ENCODE measurements around the gene GABBR2. TPM values are rescaled to one million over a fixed set of nuclear protein-coding genes. Genes with fewer than 3 reads are reported as not detected.

Gene GABBR2
- total and polyA plus RNA-seq, 7 experiments from 2014 or later: not detected

DNA sequence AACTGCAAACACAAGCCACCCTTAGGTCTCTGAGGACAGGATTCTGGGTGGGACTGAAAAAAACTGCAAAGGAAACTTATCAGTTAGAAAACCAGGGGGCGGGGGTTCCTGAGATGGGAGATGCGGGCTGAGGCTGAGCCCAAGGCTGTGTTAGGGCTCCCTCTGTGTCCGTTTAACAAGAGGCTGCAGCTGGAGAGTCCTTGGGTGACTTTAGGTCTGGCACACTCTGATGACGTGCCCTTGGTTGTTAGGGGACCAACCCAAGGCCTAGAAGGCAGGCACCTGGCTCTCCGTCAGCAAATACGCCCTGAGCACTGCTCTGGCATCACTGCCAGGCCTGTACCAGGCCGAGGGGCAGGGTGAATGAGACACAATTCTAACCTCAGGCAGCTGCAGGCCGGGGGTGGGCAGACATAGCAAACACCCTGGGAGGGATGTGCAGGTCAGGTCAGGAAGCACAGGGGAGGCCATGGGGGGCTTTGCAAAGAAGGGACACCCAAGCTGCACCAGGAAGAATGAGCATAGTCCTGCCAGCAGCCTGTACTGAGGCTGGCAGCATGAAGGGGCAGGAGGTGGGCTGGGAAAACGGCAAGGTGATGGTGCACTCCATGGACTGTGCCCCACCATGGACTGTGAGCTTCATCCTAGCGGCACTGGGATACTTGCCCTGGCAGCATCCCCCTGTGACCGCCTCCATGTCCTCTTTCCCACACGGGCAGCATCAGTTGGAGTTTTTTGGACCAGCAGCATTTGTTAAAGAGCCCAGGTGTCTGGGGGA, 137.9 kb downstream of the GABBR2 start:
- ATAC-seq (no peak), DNase-seq (no peak)
- CTCF ChIA-PET: no interaction called here
- no peaks in the 10 kb centered on the region for H3K36me3 Mint-ChIP-seq
- H3K36me3 ChIP-seq (ENCODE audit: control insufficient read depth in 2 of 3, insufficient read depth in 3 of 3, low read length in 3 of 3): no peaks in the 10 kb centered on the region
- no peak overlapping the region for H3K4me3 Mint-ChIP-seq
- no peaks in the 10 kb centered on the region for H3K4me1 ChIP-seq (ENCODE audit: control insufficient read depth in 2 of 2, insufficient read depth in 2 of 2, low read length in 2 of 2)
- peaks cover 0 to 1% (median 0%) of the 10 kb centered on the region in 11 donors for H3K9me3 Mint-ChIP-seq
- no peak overlapping the region for H3K27ac ChIP-seq (ENCODE audit: low read depth, low read length)
- H3K27ac Mint-ChIP-seq: no peak overlapping the region
- no peaks in the 10 kb centered on the region for H3K9me3 ChIP-seq (ENCODE audit: control insufficient read depth in 2 of 3, low read length in 3 of 3)
- no peaks in the 10 kb centered on the region for H3K27me3 ChIP-seq (ENCODE audit: control insufficient read depth in 2 of 2, insufficient read depth in 2 of 2, low read length in 2 of 2)
- peaks cover 3 to 18% (median 12%) of the 10 kb centered on the region in 5 donors for H3K27me3 Mint-ChIP-seq
- POLR2A ChIA-PET: no interaction called here
- H3K4me3 ChIP-seq (ENCODE audit: low read length): no peak overlapping the region
- intact Hi-C loops (cut with micrococcal nuclease): no loop called here
- H3K4me1 Mint-ChIP-seq: peaks cover 6 to 11% (median 10%) of the 10 kb centered on the region in 7 donors

DNA sequence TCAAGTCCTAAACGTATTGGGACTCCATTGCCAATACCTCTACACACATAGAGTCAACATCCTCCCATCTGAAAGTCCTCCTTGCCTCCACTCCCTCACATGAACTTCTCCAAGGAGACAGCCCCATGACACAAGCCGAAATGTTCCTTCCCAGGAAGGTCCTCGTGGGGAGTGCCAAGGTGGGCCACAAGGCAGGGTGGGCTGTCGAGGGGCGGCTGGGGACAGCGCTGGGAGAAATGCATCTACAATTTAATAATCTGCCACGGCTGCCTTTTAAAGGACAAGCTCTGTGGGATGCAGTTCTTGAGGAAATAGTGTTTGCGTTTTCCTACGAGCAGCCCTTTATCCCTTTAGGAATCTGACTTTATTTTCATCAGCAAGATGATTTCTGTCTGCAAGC, 138.7 kb downstream of the GABBR2 start:
- H3K4me3 ChIP-seq (ENCODE audit: low read length): no peak overlapping the region
- H3K36me3 ChIP-seq (ENCODE audit: control insufficient read depth in 2 of 3, insufficient read depth in 3 of 3, low read length in 3 of 3): no peaks in the 10 kb centered on the region
- CTCF ChIA-PET: no interaction called here
- ATAC-seq (no peak), DNase-seq (no peak)
- Mint-ChIP-seq H3K9me3 (no peaks in the 10 kb centered on the region), H3K36me3 (no peaks in the 10 kb centered on the region), H3K4me3 (no peak overlapping the region), H3K4me1 (peaks cover 0 to 3% (median 2%) of the 10 kb centered on the region in 7 donors), H3K27me3 (peaks cover 0 to 15% (median 9%) of the 10 kb centered on the region in 5 donors), H3K27ac (no peak overlapping the region)
- intact Hi-C loops (cut with micrococcal nuclease): no loop called here
- H3K27ac ChIP-seq (ENCODE audit: low read depth, low read length): no peak overlapping the region
- H3K27me3 ChIP-seq (ENCODE audit: control insufficient read depth in 2 of 2, insufficient read depth in 2 of 2, low read length in 2 of 2): no peaks in the 10 kb centered on the region
- no peaks in the 10 kb centered on the region for H3K9me3 ChIP-seq (ENCODE audit: control insufficient read depth in 2 of 3, low read length in 3 of 3)
- H3K4me1 ChIP-seq (ENCODE audit: control insufficient read depth in 2 of 2, insufficient read depth in 2 of 2, low read length in 2 of 2): no peaks in the 10 kb centered on the region
- POLR2A ChIA-PET: no interaction called here

DNA sequence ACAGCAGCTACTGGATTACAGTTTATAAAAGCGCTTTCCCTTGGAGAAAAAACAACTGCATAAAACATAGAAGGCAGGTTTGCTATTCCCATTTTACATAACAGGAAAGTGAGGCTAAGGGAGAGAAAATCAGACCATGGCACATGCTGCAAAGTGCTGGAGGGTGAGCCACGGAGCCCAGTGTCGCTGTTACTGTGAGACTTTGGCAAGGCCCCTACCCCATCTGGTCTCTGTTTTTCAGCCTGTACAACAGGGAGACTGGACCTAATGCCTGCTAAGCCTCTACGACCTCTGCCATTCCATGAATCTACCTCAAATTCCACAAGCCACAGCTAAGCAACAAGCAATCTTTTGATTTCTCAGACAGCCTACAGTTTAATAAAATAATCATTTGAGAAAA, 139.2 kb downstream of the GABBR2 start:
- Mint-ChIP-seq H3K36me3 (no peaks in the 10 kb centered on the region), H3K27ac (no peak overlapping the region), H3K4me1 (no peaks in the 10 kb centered on the region), H3K9me3 (no peaks in the 10 kb centered on the region), H3K4me3 (no peak overlapping the region), H3K27me3 (peaks cover 0 to 15% (median 5%) of the 10 kb centered on the region in 5 donors)
- intact Hi-C loops (cut with micrococcal nuclease): no loop called here
- DNase-seq: no peak
- Histone ChIP-seq H3K36me3 (ENCODE audit: control insufficient read depth in 2 of 3, insufficient read depth in 3 of 3, low read length in 3 of 3) (no peaks in the 10 kb centered on the region), H3K27me3 (ENCODE audit: control insufficient read depth in 2 of 2, insufficient read depth in 2 of 2, low read length in 2 of 2) (no peaks in the 10 kb centered on the region), H3K4me3 (ENCODE audit: low read length) (no peak overlapping the region), H3K27ac (ENCODE audit: low read depth, low read length) (no peak overlapping the region), H3K9me3 (ENCODE audit: control insufficient read depth in 2 of 3, low read length in 3 of 3) (no peaks in the 10 kb centered on the region), H3K4me1 (ENCODE audit: control insufficient read depth in 2 of 2, insufficient read depth in 2 of 2, low read length in 2 of 2) (no peaks in the 10 kb centered on the region)
- ChIA-PET CTCF (no interaction called here), POLR2A (no interaction called here)
- ATAC-seq: no peak

DNA sequence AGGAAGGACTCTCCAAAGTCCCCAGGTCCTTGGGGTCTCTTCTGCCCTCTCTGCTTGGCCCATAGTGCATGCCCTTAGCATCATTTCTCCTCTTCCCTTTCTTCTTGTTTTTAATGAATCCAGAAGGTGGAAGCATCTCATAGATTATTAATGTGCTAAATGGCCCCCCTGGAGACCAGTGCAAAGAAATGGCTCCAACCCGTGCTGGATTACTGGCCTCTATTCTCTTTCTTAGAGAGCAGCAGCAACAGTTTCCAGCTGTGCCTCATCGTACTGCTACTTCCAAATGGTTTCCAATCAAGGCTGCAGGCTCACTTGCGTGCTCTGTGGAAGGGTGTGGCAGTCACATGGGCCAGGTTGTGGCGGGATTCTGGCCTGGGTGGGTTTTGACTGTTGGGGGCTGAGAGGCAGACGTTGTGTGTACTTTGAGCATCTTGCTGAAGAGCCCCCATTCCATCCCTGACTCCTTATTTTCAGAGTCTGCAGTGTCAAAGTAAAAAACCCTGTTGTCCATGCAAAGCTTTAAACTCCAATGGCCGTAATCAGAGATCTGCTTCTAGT, 139.7 kb downstream of the GABBR2 start:
- POLR2A ChIA-PET: no interaction called here
- CTCF ChIA-PET: no interaction called here
- Mint-ChIP-seq H3K9me3 (no peaks in the 10 kb centered on the region), H3K27me3 (peaks cover 0 to 15% (median 4%) of the 10 kb centered on the region in 5 donors), H3K4me3 (no peak overlapping the region), H3K27ac (no peak overlapping the region), H3K36me3 (no peaks in the 10 kb centered on the region), H3K4me1 (no peaks in the 10 kb centered on the region)
- ATAC-seq: no peak
- H3K4me1 ChIP-seq (ENCODE audit: control insufficient read depth in 2 of 2, insufficient read depth in 2 of 2, low read length in 2 of 2): no peaks in the 10 kb centered on the region
- DNase-seq: no peak
- no peak overlapping the region for H3K27ac ChIP-seq (ENCODE audit: low read depth, low read length)
- H3K27me3 ChIP-seq (ENCODE audit: control insufficient read depth in 2 of 2, insufficient read depth in 2 of 2, low read length in 2 of 2): no peaks in the 10 kb centered on the region
- no peaks in the 10 kb centered on the region for H3K36me3 ChIP-seq (ENCODE audit: control insufficient read depth in 2 of 3, insufficient read depth in 3 of 3, low read length in 3 of 3)
- intact Hi-C loops (cut with micrococcal nuclease): no loop called here
- H3K4me3 ChIP-seq (ENCODE audit: low read length): no peak overlapping the region
- no peaks in the 10 kb centered on the region for H3K9me3 ChIP-seq (ENCODE audit: control insufficient read depth in 2 of 3, low read length in 3 of 3)

DNA sequence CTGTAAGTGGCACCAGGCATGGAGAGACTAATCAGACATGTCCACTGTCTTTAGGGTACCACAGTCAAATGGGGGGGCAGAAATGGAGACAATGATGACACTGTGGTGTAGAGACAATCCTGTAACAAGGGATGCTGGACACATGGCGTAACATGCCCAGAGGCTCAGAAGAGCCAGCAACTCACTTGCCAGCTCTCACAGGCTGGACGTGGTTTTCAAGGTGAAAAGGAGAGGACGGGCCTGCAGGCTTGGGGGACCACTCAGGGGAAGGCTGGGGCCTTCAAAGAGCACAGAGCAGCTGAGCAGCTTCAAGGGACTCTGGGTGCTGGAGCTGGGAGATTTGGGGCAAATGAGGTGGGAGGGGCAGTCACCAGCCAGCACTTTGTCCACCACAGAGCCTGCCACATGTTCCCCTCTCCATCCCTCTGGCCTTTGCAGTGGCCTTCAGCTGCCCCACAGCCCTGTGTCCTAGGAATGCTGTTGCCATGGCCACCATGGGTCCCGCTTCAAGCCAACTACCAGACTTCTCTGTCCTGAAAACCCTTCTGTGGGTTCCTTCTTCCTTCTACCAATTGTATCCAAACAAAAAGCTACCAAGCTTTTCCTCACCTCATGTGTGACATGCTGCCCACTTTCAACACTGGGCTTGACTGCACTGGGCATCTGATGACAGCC, 140.4 kb downstream of the GABBR2 start:
- H3K4me1 ChIP-seq (ENCODE audit: control insufficient read depth in 2 of 2, insufficient read depth in 2 of 2, low read length in 2 of 2): no peaks in the 10 kb centered on the region
- POLR2A ChIA-PET: no interaction called here
- H3K27me3 ChIP-seq (ENCODE audit: control insufficient read depth in 2 of 2, insufficient read depth in 2 of 2, low read length in 2 of 2): no peaks in the 10 kb centered on the region
- Mint-ChIP-seq H3K4me3 (no peak overlapping the region), H3K27ac (no peak overlapping the region), H3K9me3 (no peaks in the 10 kb centered on the region), H3K4me1 (no peaks in the 10 kb centered on the region), H3K27me3 (peaks cover 0 to 15% (median 4%) of the 10 kb centered on the region in 5 donors), H3K36me3 (no peaks in the 10 kb centered on the region)
- intact Hi-C loops (cut with micrococcal nuclease): no loop called here
- ATAC-seq (no peak), DNase-seq (no peak)
- H3K27ac ChIP-seq (ENCODE audit: low read depth, low read length): no peak overlapping the region
- CTCF ChIA-PET: no interaction called here
- H3K36me3 ChIP-seq (ENCODE audit: control insufficient read depth in 2 of 3, insufficient read depth in 3 of 3, low read length in 3 of 3): no peaks in the 10 kb centered on the region
- H3K4me3 ChIP-seq (ENCODE audit: low read length): no peak overlapping the region
- no peaks in the 10 kb centered on the region for H3K9me3 ChIP-seq (ENCODE audit: control insufficient read depth in 2 of 3, low read length in 3 of 3)

DNA sequence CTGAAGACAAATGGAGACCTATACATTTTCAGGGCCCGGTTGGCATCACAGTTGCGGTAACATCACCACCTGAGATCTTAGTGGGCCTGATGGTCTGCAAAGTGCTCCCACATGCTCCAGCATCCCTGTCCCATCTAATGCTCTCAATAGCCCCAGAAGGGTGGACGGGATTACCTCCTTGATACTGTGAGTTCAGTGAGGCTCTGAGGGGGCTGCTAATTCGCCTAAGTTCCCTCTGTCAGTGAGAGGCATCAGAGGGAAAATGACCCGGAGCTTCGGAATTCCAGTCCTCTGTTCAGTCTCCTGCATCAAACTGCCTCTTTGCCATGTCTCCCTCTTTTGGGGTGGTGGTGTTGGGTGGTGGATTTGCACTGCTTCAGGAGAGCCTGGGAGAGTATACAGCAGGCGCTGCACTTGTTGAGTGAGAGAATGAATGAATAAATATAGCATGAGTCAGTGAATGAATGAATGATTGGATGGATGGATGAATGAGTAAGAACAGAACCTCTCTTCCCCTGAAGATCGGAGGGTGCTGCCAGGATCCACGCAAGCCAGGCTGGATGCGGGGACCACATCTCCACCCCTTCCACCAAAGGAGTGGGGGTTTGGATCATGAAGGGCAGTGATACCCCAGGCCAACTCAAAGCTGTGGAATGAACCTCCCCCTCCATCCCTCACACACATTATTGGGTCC, 141.0 kb downstream of the GABBR2 start:
- H3K4me1 ChIP-seq (ENCODE audit: control insufficient read depth in 2 of 2, insufficient read depth in 2 of 2, low read length in 2 of 2): no peaks in the 10 kb centered on the region
- H3K36me3 Mint-ChIP-seq: no peaks in the 10 kb centered on the region
- no peaks in the 10 kb centered on the region for H3K9me3 Mint-ChIP-seq
- intact Hi-C loops (cut with micrococcal nuclease): no loop called here
- no peak overlapping the region for H3K27ac ChIP-seq (ENCODE audit: low read depth, low read length)
- DNase-seq: no peak
- no peaks in the 10 kb centered on the region for H3K9me3 ChIP-seq (ENCODE audit: control insufficient read depth in 2 of 3, low read length in 3 of 3)
- no peaks in the 10 kb centered on the region for H3K4me1 Mint-ChIP-seq
- H3K27ac Mint-ChIP-seq: no peak overlapping the region
- H3K27me3 ChIP-seq (ENCODE audit: control insufficient read depth in 2 of 2, insufficient read depth in 2 of 2, low read length in 2 of 2): no peaks in the 10 kb centered on the region
- no peaks in the 10 kb centered on the region for H3K36me3 ChIP-seq (ENCODE audit: control insufficient read depth in 2 of 3, insufficient read depth in 3 of 3, low read length in 3 of 3)
- H3K27me3 Mint-ChIP-seq: peaks cover 0 to 15% (median 4%) of the 10 kb centered on the region in 5 donors
- ChIA-PET CTCF (no interaction called here), POLR2A (no interaction called here)
- no peak overlapping the region for H3K4me3 ChIP-seq (ENCODE audit: low read length)
- H3K4me3 Mint-ChIP-seq: no peak overlapping the region
- no peak for ATAC-seq

All from naive thymus-derived CD4-positive, alpha-beta T cell (primary cell).